DMS 273 (cell line): Measurements from ENCODE around the gene GAPDHS.

Experiments
- DNase-seq: peaks from one replicate; lab custom pipeline; 2025; ENCODE audit not compliant: unreplicated experiment; lab: John Stamatoyannopoulos, UW

GAPDHS gene

GRCh38 chr19:35585848-35586247 lies 52.6 kb downstream of the GAPDHS start, which contains the start of gene PMIS2:
Gene PMIS2 (plus strand): TSS chr19:35586173. CDS start chr19:35586260, 87 bp downstream.
- peak; percentile 60 for DNase-seq

GRCh38 chr19:35587321-35587720 lies 54.1 kb downstream of the GAPDHS start:
- no peak for DNase-seq

- DNase-seq: no peak
Observed at GRCh38 chr19:35590875-35591274, 57.6 kb downstream of the GAPDHS start.

- peak; percentile 53 for DNase-seq
Observed at GRCh38 chr19:35592226-35592625, 59.0 kb downstream of the GAPDHS start.
